Measurements from ENCODE around the gene GCSH. TPM values are rescaled to one million over a fixed set of nuclear protein-coding genes. Genes with fewer than 3 reads are reported as not detected.

The GCSH gene
- total and polyA plus RNA-seq, 10 of the 15 experiments (the other 5 are each of a cell fraction or from before 2014, with no cell fraction given): 14.7 to 108 (median 39.3) TPM

DNA sequence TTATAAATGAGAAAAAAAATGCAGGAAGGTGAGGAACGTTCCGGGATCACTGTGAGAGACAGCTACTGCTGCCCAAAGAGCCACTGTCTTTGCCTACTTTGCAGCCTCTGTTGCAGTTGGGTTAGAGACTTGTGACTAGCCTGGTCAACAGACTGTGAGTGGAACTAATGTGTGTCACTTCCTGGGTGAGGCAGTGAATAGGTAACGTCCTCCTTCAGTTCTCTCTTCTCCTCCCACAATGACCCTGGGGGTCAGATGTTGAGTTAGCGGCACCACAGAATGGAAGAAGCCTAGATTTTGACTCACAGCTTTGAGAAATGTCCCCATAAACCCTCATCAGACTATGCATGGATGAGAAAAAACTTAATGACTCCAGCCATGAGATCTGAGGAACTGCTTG is 24.4 kb downstream of the GCSH start:
- H3K79me2 ChIP-seq (ENCODE audit: control insufficient read depth, insufficient read depth, low read length): no peaks in the 10 kb centered on the region
- no TSS peak for BruUV-seq (replicated peaks)
- intact Hi-C loops (cut with micrococcal nuclease; ENCODE audit: unreplicated experiment): no loop called here
- POLR2A ChIA-PET: no interaction called here
- H3K4me3 ChIP-seq: no peak overlapping the region
- no peak for TF ChIP-seq NFYA (IDR thresholded peaks at IDR 0.05; ENCODE audit: borderline replicate concordance, low read depth, low read length)
- TF ChIP-seq NR2F1 (conservative IDR thresholded peaks at IDR 0.05): peak; percentile 46; the same call in 1 of the 2 replicates
- no peak for TF ChIP-seq NRF1 (conservative IDR thresholded peaks at IDR 0.05; ENCODE audit: low read depth, low read length)
- TF ChIP-seq YY1 (IDR thresholded peaks at IDR 0.05; ENCODE audit: low read depth, low read length): no peak
- RAD21 ChIA-PET (ENCODE audit: unreplicated experiment): interaction anchor here (1.1 kb wide), 1 partner anchor 35 kb away, joined by 3 read pairs; no protein-coding TSS in a partner anchor
- in situ Hi-C loops (cut with MboI): no loop called here
- H3K27me3 ChIP-seq (replicated peaks in 1 of 2; ENCODE audit: control insufficient read depth in 2 of 2, insufficient read depth in 2 of 2, low read length in 1 of 2): no peaks in the 10 kb centered on the region
- H3K9ac ChIP-seq (ENCODE audit: control insufficient read depth, insufficient read depth, low read length): no peak overlapping the region
- no peaks in the 10 kb centered on the region for H4K20me1 ChIP-seq (ENCODE audit: control insufficient read depth, insufficient read depth)
- no peak overlapping the region for H3K27ac ChIP-seq (ENCODE audit: control insufficient read depth, insufficient read depth)
- CTCF ChIA-PET: interaction anchor here (0.9 to 1.0 kb wide), 2 partner anchors 34 to 36 kb away, joined by 3 read pairs; partner anchors contain the start of gene ATMIN
- H3K4me2 ChIP-seq (ENCODE audit: control insufficient read depth, insufficient read depth): no peak overlapping the region
- no peak overlapping the region; the same call in 1 of the 2 replicates for H2AFZ ChIP-seq (ENCODE audit: control insufficient read depth, low read depth, low read length)
- no peaks in the 10 kb centered on the region; a peak in 1 of 4 replicates for H3K36me3 ChIP-seq (ENCODE audit: control insufficient read depth in 2 of 2, insufficient read depth in 2 of 2, low read length in 1 of 2)
- H3K4me1 ChIP-seq (ENCODE audit: control insufficient read depth, insufficient read depth, low read length): peaks cover 5% of the 10 kb centered on the region
- SMC1A ChIA-PET (ENCODE audit: uncharacterized antibody, unreplicated experiment): interaction anchor here (0.8 kb wide), 1 partner anchor 19 kb away, joined by 3 read pairs; no protein-coding TSS in a partner anchor
- 73% methylated on average over 4 of the region's 4 CpGs for WGBS (ENCODE audit: insufficient coverage, insufficient replicate concordance, low lambda C conversion rate, missing lambda C conversion rate)
- FAIRE-seq (no peak), DNase-seq (ENCODE audit: low read depth, low spot score) (no peak), ATAC-seq (peak; percentile 17; the same call in 1 of the 3 replicates)
- H3K9me3 ChIP-seq (replicated peaks; ENCODE audit: control insufficient read depth, insufficient read depth, low read length): no peaks in the 10 kb centered on the region

DNA sequence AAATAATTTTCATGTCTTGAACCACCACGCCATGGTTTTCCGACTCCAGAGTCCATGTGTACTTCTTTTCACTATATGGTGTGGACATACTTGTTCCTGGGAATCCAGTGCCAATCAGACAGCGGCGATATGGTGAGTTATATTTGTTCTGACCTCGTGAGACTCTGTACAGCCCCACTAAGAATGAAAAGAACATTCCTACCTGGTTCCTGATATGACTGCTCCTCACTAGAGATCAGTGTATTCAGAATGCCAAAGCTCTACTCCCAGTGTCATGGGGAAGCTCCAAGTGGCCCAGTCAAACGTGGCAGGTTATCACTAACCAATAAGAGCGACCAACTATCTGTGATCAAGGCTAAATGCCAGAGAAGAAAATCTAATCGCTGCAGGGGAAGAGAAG is 25.2 kb downstream of the GCSH start:
- in situ Hi-C loops (cut with MboI) (no loop called here), intact Hi-C loops (cut with micrococcal nuclease; ENCODE audit: unreplicated experiment) (no loop called here)
- no TSS peak for BruUV-seq (replicated peaks)
- no peak overlapping the region for H3K27ac ChIP-seq (ENCODE audit: control insufficient read depth, insufficient read depth)
- ChIA-PET SMC1A (ENCODE audit: uncharacterized antibody, unreplicated experiment) (no interaction called here), CTCF (interaction anchor here (0.6 to 0.9 kb wide), 2 partner anchors 35 to 82 kb away, joined by 3 read pairs; partner anchors contain the start of gene ATMIN), RAD21 (ENCODE audit: unreplicated experiment) (interaction anchor here (1.1 kb wide), 1 partner anchor 34 kb away, joined by 3 read pairs; no protein-coding TSS in a partner anchor), POLR2A (no interaction called here)
- H3K4me3 ChIP-seq: no peak overlapping the region
- FAIRE-seq (peak; percentile 72), DNase-seq (ENCODE audit: low read depth, low spot score) (no peak), ATAC-seq (no peak)
- H3K9ac ChIP-seq (ENCODE audit: control insufficient read depth, insufficient read depth, low read length): no peak overlapping the region
- H3K9me3 ChIP-seq (replicated peaks; ENCODE audit: control insufficient read depth, insufficient read depth, low read length): no peaks in the 10 kb centered on the region
- H3K4me2 ChIP-seq (ENCODE audit: control insufficient read depth, insufficient read depth): no peak overlapping the region
- H3K4me1 ChIP-seq (ENCODE audit: control insufficient read depth, insufficient read depth, low read length): peaks cover under 1% of the 10 kb centered on the region; the same call in 1 of the 2 replicates
- no peaks in the 10 kb centered on the region for H3K27me3 ChIP-seq (replicated peaks in 1 of 2; ENCODE audit: control insufficient read depth in 2 of 2, insufficient read depth in 2 of 2, low read length in 1 of 2)
- TF ChIP-seq, protein P1, sequence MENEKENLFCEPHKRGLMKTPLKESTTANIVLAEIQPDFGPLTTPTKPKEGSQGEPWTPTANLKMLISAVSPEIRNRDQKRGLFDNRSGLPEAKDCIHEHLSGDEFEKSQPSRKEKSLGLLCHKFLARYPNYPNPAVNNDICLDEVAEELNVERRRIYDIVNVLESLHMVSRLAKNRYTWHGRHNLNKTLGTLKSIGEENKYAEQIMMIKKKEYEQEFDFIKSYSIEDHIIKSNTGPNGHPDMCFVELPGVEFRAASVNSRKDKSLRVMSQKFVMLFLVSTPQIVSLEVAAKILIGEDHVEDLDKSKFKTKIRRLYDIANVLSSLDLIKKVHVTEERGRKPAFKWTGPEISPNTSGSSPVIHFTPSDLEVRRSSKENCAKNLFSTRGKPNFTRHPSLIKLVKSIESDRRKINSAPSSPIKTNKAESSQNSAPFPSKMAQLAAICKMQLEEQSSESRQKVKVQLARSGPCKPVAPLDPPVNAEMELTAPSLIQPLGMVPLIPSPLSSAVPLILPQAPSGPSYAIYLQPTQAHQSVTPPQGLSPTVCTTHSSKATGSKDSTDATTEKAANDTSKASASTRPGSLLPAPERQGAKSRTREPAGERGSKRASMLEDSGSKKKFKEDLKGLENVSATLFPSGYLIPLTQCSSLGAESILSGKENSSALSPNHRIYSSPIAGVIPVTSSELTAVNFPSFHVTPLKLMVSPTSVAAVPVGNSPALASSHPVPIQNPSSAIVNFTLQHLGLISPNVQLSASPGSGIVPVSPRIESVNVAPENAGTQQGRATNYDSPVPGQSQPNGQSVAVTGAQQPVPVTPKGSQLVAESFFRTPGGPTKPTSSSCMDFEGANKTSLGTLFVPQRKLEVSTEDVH (IDR thresholded peaks at IDR 0.05; ENCODE audit: low read depth, partially characterized antibody): no peak
- TF ChIP-seq USF1 (IDR thresholded peaks at IDR 0.05; ENCODE audit: borderline replicate concordance, extremely low read length, insufficient read depth, low read depth, low read length) (no peak), BRCA1 (IDR thresholded peaks at IDR 0.05; ENCODE audit: low read depth, low read length) (no peak), TARDBP (IDR thresholded peaks at IDR 0.05; ENCODE audit: borderline replicate concordance) (no peak), SMC3 (IDR thresholded peaks at IDR 0.05; ENCODE audit: borderline replicate concordance, low read length) (no peak), MXI1 (IDR thresholded peaks at IDR 0.05; ENCODE audit: low read depth, low read length) (no peak), ZZZ3 (IDR thresholded peaks at IDR 0.05; ENCODE audit: control insufficient read depth, insufficient read length, low read depth) (no peak), MTA2 (IDR thresholded peaks at IDR 0.05; ENCODE audit: low read depth) (no peak), IKZF1 (conservative IDR thresholded peaks at IDR 0.05) (no peak)
- no peaks in the 10 kb centered on the region for H3K79me2 ChIP-seq (ENCODE audit: control insufficient read depth, insufficient read depth, low read length)
- H2AFZ ChIP-seq (ENCODE audit: control insufficient read depth, low read depth, low read length): no peak overlapping the region
- no peaks in the 10 kb centered on the region for H4K20me1 ChIP-seq (ENCODE audit: control insufficient read depth, insufficient read depth)
- WGBS (ENCODE audit: insufficient coverage, insufficient replicate concordance, low lambda C conversion rate, missing lambda C conversion rate): 57% methylated on average over 7 of the region's 8 CpGs
- H3K36me3 ChIP-seq (ENCODE audit: control insufficient read depth in 2 of 2, insufficient read depth in 2 of 2, low read length in 1 of 2): no peaks in the 10 kb centered on the region; a peak in 1 of 4 replicates
